Epithelial cell of esophagus (primary cell): ENCODE results near the gene RBM14.

ENCODE experiments used
- DNase-seq: peaks from one replicate; pipeline ENCODE4 v3.0.0; 2010; ENCODE audit warnings: low read depth
- H3K4me3 ChIP-seq: 2 replicates; pipeline ENCODE4 v1.5.1; 2011; ENCODE audit warnings: mild to moderate bottlenecking, low read length, control low read depth
- TF ChIP-seq, protein P1 (sequence below): IDR thresholded peaks from 2 replicates; pipeline ENCODE4 v1.5.1; 2011; ENCODE audit warnings: low read depth, mild to moderate bottlenecking, low read length, control low read depth, inconsistent platforms; ENCODE audit not compliant: insufficient read depth; ENCODE audit errors: missing control alignments

RBM14 gene

GRCh38 chr11:66612458-66612857 lies 4.0 kb upstream of the RBM14 start:
- TF ChIP-seq, protein P1, sequence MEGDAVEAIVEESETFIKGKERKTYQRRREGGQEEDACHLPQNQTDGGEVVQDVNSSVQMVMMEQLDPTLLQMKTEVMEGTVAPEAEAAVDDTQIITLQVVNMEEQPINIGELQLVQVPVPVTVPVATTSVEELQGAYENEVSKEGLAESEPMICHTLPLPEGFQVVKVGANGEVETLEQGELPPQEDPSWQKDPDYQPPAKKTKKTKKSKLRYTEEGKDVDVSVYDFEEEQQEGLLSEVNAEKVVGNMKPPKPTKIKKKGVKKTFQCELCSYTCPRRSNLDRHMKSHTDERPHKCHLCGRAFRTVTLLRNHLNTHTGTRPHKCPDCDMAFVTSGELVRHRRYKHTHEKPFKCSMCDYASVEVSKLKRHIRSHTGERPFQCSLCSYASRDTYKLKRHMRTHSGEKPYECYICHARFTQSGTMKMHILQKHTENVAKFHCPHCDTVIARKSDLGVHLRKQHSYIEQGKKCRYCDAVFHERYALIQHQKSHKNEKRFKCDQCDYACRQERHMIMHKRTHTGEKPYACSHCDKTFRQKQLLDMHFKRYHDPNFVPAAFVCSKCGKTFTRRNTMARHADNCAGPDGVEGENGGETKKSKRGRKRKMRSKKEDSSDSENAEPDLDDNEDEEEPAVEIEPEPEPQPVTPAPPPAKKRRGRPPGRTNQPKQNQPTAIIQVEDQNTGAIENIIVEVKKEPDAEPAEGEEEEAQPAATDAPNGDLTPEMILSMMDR, result no peak
- H3K4me3 ChIP-seq, result no peak overlapping the region
- DNase-seq, result no peak

DNA sequence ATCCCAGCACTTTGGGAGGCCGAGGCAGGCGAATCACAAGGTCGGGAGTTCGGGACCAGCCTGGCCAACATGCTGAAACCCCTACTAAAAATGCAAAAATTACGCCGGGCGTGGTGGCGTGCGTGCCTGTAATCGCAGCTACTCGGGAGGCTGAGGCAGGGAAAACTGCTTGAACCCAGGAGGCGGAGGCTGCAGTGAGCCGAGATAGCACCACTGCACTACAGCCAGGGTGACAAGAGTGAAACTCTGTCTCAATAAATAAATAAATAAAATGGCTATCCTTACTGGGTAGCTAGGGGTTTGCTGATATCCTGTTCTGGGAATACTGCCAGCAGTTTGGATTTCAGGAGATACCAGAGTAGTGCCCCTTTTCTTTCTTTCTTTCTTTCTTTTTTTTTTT lies 2.4 kb upstream of the RBM14 start:
- TF ChIP-seq, protein P1, result no peak
- DNase-seq, result no peak
- no peak overlapping the region for H3K4me3 ChIP-seq

DNA sequence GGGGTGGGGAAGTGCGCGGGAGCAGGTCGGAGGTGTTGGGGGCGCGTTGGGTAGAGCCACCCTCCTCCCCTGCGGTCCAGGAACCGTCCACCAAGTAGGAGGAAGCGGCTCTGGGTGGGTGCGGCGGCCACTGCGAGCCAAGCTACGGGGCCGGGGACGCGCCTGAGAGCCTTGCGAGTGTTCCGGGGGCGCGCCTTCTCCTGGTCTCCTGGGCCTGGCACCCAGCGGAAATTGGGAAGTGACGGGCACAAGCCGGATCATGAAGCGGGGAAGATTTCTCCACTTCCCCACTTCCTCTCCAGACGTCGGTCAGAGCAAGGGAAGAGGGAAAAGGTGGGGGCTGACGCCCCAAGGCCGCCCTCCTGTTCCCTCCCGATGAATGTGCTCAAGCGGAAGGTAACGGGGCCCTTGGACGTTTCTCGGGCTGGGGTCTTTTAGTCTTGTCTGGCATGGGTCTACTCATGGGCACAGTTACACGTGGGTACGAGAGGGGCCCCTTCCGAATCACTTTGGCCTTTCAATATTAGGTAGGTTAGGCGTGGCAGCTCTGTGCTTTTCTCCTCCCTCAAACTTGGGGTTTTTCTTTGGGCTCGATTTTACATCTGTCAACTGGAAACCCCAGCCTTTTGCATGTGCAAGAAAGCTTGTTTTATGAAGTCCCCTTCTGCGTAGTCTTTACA lies 865 bp downstream of the RBM14 start:
- TF ChIP-seq, protein P1, result no peak
- peak overlapping the region; percentile 90 for H3K4me3 ChIP-seq
- DNase-seq, result peak; percentile 72

- TF ChIP-seq, protein P1, result no peak
- peak; percentile 94 for DNase-seq
- H3K4me3 ChIP-seq, result peak overlapping the region; percentile 90
Measured at GRCh38 chr11:66619080-66619554, 2.7 kb downstream of the RBM14 start.

DNA sequence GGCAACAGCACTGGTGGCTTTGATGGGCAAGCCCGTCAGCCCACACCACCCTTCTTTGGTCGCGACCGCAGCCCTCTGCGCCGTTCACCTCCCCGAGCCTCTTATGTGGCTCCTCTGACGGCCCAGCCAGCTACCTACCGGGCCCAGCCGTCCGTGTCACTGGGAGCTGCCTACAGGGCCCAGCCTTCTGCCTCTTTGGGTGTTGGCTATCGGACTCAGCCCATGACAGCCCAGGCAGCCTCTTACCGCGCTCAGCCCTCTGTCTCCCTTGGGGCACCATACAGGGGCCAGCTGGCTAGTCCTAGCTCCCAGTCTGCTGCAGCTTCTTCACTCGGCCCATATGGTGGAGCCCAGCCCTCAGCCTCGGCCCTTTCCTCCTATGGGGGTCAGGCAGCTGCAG lies 8.0 kb downstream of the RBM14 start:
- TF ChIP-seq, protein P1, result no peak
- no peak for DNase-seq

GRCh38 chr11:66625041-66625751 lies 8.8 kb downstream of the RBM14 start:
- TF ChIP-seq, protein P1, result no peak
- no peak overlapping the region for H3K4me3 ChIP-seq
- no peak for DNase-seq

More for the DNA sequence above, 8.0 kb downstream of the RBM14 start:
- H3K4me3 ChIP-seq, result no peak overlapping the region

- H3K4me3 ChIP-seq, result no peak overlapping the region
- no peak for DNase-seq
- TF ChIP-seq, protein P1, result no peak
Measured at GRCh38 chr11:66625752-66626149, 9.3 kb downstream of the RBM14 start.
